Smooth muscle cell (in vitro differentiated cells): ENCODE measurements around the gene EIF3D. TPM values are rescaled to one million over a fixed set of nuclear protein-coding genes. Genes with fewer than 3 reads are reported as not detected.

ENCODE experiments used
- DNase-seq: peaks from one replicate; lab custom pipeline; 2025; ENCODE audit not compliant: unreplicated experiment; lab: John Stamatoyannopoulos, UW
- H2AFZ ChIP-seq: fragments of 200-600 bp; sonication (generic); 2 replicates; pipeline ENCODE4 v1.6.0; 2016; ENCODE audit warnings: antibody characterized with exemption, low read depth, mild to moderate bottlenecking
- H3F3A ChIP-seq: fragments of 200-600 bp; sonication (generic); 2 replicates; pipeline ENCODE4 v1.6.0; 2017; ENCODE audit warnings: antibody characterized with exemption, low read depth
- H3K27ac ChIP-seq: fragments of 200-600 bp; sonication (generic); 2 replicates; pipeline ENCODE4 v1.5.1; 2016; ENCODE audit warnings: low read depth, mild to moderate bottlenecking
- H3K27me3 ChIP-seq: fragments of 200-600 bp; sonication (generic); 2 replicates; pipeline ENCODE4 v1.6.1; 2016; ENCODE audit warnings: low read depth, mild to moderate bottlenecking
- H3K36me3 ChIP-seq: fragments of 200-600 bp; sonication (generic); 2 replicates; pipeline ENCODE4 v1.5.1; 2016; ENCODE audit warnings: low read depth
- H3K4me1 ChIP-seq: fragments of 200-600 bp; sonication (generic); 2 replicates; pipeline ENCODE4 v1.5.1; 2016; ENCODE audit warnings: low read depth
- H3K4me2 ChIP-seq: fragments of 200-600 bp; sonication (generic); 2 replicates; pipeline ENCODE4 v1.6.0; 2016; ENCODE audit warnings: mild to moderate bottlenecking
- H3K4me3 ChIP-seq: fragments of 200-600 bp; sonication (generic); 2 replicates; pipeline ENCODE4 v1.5.1; 2016; ENCODE audit warnings: mild to moderate bottlenecking
- H3K79me2 ChIP-seq: fragments of 200-600 bp; sonication (generic); 2 replicates; pipeline ENCODE4 v1.6.0; 2016; ENCODE audit warnings: low read depth, mild to moderate bottlenecking
- H3K9ac ChIP-seq: fragments of 200-600 bp; sonication (generic); 2 replicates; pipeline ENCODE4 v1.6.0; 2016; ENCODE audit warnings: low read depth
- H3K9me3 ChIP-seq: fragments of 200-600 bp; sonication (generic); replicated peaks from 2 replicates; pipeline ENCODE4 v1.5.1; 2016; ENCODE audit warnings: low read depth
- H4K20me1 ChIP-seq: fragments of 200-600 bp; sonication (generic); 2 replicates; pipeline ENCODE4 v1.6.0; 2016; ENCODE audit warnings: low read depth
- CTCF ChIP-seq: fragments of 200-600 bp; sonication (generic); IDR thresholded peaks from 2 replicates; pipeline ENCODE4 v1.5.1; 2017; ENCODE audit warnings: borderline replicate concordance, mild to moderate bottlenecking, antibody characterized with exemption; ENCODE audit not compliant: insufficient read depth, poor library complexity, severe bottlenecking
- WGBS: methylation state at CpG from one replicate; pipeline ENCODE4 v1.1.7; 2016; ENCODE audit warnings: low lambda C conversion rate; 5-methylcytosine and 5-hydroxymethylcytosine counted together
- polyA plus RNA-seq: library from polyadenylated mRNA; unstranded; fragments of >200 nt; fragmentation: Nextera tagmentation; extraction: Ambion mirVana; gene quantifications from 2 replicates; pipeline ENCODE4 v1.2.1, GENCODE V29; 2016
- total RNA-seq: library from RNA; depleted of rRNA; stranded (reverse); fragments of >200 nt; gene quantifications from 2 replicates; pipeline ENCODE4 v1.2.3, GENCODE V29; 2014

Gene EIF3D
- total and polyA plus RNA-seq, 2 experiments from 2014 or later, result 82.7 to 258 TPM

DNA sequence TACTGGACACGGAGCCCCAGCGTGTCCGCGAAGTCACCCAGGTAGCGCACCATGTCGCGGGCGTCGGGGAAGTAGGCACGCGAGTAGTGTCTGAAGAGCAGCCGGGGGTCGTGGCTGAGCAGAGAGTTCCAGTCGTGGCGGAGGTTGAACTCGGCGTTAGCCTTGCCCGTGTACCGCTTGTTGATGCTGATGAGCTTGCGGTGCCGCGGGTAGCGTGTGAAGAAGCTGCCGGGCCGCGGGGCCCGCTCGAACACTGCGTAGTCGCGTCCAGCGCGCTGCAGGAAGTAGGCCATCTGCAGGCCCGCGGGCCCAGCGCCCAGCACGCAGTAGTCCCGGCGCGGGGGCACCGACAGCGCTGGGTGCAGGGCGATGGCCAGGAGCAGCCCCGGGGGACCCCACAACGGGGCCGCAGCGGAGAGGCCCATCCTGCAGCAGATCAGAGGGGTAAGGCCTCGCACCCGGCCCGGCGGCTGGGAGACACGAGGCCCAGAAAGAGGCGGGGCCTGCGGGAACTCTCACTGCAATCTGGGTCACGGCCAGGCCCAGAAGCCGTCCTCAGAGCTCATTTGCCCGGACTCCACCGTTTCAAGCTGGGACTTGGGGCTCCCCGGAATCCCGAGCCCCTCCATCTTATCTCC is 22.8 kb downstream of the EIF3D start:
- no peaks in the 10 kb centered on the region for H3K4me1 ChIP-seq
- H3K9me3 ChIP-seq, result no peaks in the 10 kb centered on the region
- H3K27ac ChIP-seq, result no peak overlapping the region
- H3K27me3 ChIP-seq, result no peaks in the 10 kb centered on the region
- DNase-seq, result no peak
- H3F3A ChIP-seq, result peaks cover 8% of the 10 kb centered on the region
- no peaks in the 10 kb centered on the region for H3K36me3 ChIP-seq
- H3K79me2 ChIP-seq, result no peaks in the 10 kb centered on the region
- peak overlapping the region; percentile 62 for H2AFZ ChIP-seq
- H3K9ac ChIP-seq, result no peak overlapping the region
- no peak for TF ChIP-seq CTCF
- H3K4me2 ChIP-seq, result peak overlapping the region; percentile 84
- peak overlapping the region; percentile 60 for H3K4me3 ChIP-seq
- WGBS, result 97% methylated on average over 57 of the region's 60 CpGs
- H4K20me1 ChIP-seq, result peaks cover under 1% of the 10 kb centered on the region

DNA sequence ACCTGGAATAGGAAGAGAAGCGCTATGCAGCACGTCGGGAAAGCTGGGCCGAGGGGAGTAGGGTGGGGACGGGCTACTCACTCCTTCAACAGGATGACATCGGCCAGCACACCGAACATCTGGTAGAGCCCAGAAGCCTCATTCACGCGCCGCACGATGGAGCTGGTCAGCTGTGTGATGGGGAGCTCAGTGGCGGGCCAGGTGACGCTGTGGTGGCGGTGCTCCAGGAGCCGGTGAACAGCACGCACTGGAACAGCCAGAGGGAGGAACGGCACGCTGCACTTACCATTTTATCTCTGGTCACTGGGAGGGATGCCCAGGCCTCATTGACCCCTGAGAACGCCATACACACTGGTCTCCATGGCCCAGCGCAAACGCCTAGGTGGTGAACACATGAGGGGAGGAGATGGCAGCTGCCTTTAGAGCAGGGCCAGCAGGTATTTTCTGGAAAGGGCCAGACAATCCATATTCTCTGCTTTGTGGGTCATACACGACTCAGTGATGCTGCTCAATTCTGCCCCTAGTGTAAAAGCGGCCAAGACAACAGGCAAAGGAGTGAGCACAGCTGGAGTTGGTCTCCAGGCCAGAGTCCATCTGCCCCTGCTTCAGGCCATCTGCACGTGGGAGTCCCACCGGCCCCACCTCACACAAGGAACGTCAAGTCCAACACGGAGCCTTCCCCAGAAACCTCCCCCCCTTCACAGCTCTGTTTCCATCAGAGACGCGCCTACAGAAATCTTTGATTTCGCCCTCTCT is 30.9 kb downstream of the EIF3D start:
- no peak overlapping the region for H3K27ac ChIP-seq
- H3K9me3 ChIP-seq, result no peaks in the 10 kb centered on the region
- no peak overlapping the region for H3K4me2 ChIP-seq
- 94% methylated on average over 30 of the region's 30 CpGs for WGBS
- H3K36me3 ChIP-seq, result no peaks in the 10 kb centered on the region
- no peak overlapping the region for H3K4me3 ChIP-seq
- no peak overlapping the region for H3K9ac ChIP-seq
- H2AFZ ChIP-seq, result no peak overlapping the region
- no peaks in the 10 kb centered on the region for H3K27me3 ChIP-seq
- DNase-seq, result no peak
- no peaks in the 10 kb centered on the region for H3K79me2 ChIP-seq
- no peaks in the 10 kb centered on the region for H3F3A ChIP-seq
- H4K20me1 ChIP-seq, result no peaks in the 10 kb centered on the region
- no peak for TF ChIP-seq CTCF
- H3K4me1 ChIP-seq, result no peaks in the 10 kb centered on the region

GRCh38 chr22:36493690-36494110 is 35.3 kb downstream of the EIF3D start:
- no peak overlapping the region for H3K27ac ChIP-seq
- H3K4me1 ChIP-seq, result no peaks in the 10 kb centered on the region
- H3K36me3 ChIP-seq, result no peaks in the 10 kb centered on the region
- H3K4me2 ChIP-seq, result no peak overlapping the region
- H3K9ac ChIP-seq, result no peak overlapping the region
- no peak for DNase-seq
- H4K20me1 ChIP-seq, result no peaks in the 10 kb centered on the region
- H3F3A ChIP-seq, result no peaks in the 10 kb centered on the region
- H3K4me3 ChIP-seq, result no peak overlapping the region
- H3K27me3 ChIP-seq, result no peaks in the 10 kb centered on the region
- no peaks in the 10 kb centered on the region for H3K9me3 ChIP-seq
- no peak for TF ChIP-seq CTCF
- H2AFZ ChIP-seq, result no peak overlapping the region
- no peaks in the 10 kb centered on the region for H3K79me2 ChIP-seq
- 96% methylated on average over 15 of the region's 16 CpGs for WGBS
